ENCODE data around the gene TCF7L2. TPM values are rescaled to one million over a fixed set of nuclear protein-coding genes. Genes with fewer than 3 reads are reported as not detected.

TCF7L2 gene
- total RNA-seq, 1 experiment from 2014 or later, result 45.2 TPM

- Histone ChIP-seq H3K9me3 (ENCODE audit: control insufficient read depth, insufficient read depth, low read depth, low read length) (no peaks in the 10 kb centered on the region), H3K27me3 (ENCODE audit: control insufficient read depth, insufficient read depth, low read length) (no peaks in the 10 kb centered on the region), H3K4me1 (ENCODE audit: control insufficient read depth, insufficient read depth, low read length) (peaks cover 37% of the 10 kb centered on the region), H3K36me3 (ENCODE audit: control insufficient read depth, insufficient read depth, low read length) (no peaks in the 10 kb centered on the region; the same call in 1 of the 2 replicates), H3K27ac (ENCODE audit: low read length) (no peak overlapping the region), H3K4me3 (ENCODE audit: low read depth in 2 of 2, low read length in 2 of 2) (no peak overlapping the region)
- in situ Hi-C loops (cut with HindIII; ENCODE audit: low pct_unique_long_range_greater_than_20kb, low sequenced_read_pairs) (no loop called here), intact Hi-C loops (cut with micrococcal nuclease; ENCODE audit: unreplicated experiment) (no loop called here)
- POLR2A ChIA-PET, result interaction anchor here (0.6 kb wide), 1 partner anchor 18 kb away, joined by 6 read pairs; no protein-coding TSS in a partner anchor
- CTCF ChIA-PET, result no interaction called here
- DNase-seq (ENCODE audit: low read depth, low spot score), result no peak
- BruUV-seq (replicated peaks), result no TSS peak
- no peak for ATAC-seq
- TF ChIP-seq CTCF (IDR thresholded peaks at IDR 0.05) (no peak), POLR2AphosphoS5 (IDR thresholded peaks at IDR 0.05; ENCODE audit: low read depth, low read length) (no peak), REST (IDR thresholded peaks at IDR 0.05; ENCODE audit: insufficient read depth in 1 of 2, low read depth in 2 of 2, low read length in 1 of 2) (no peak), SIN3A (IDR thresholded peaks at IDR 0.05; ENCODE audit: borderline replicate concordance, insufficient read depth, low read depth, low read length) (no peak), TCF7L2 (IDR thresholded peaks at IDR 0.05; ENCODE audit: low read depth, low read length) (no peak)
Measured at GRCh38 chr10:113042868-113043267, 92.8 kb downstream of the TCF7L2 start.

- Histone ChIP-seq H3K27me3 (ENCODE audit: control insufficient read depth, insufficient read depth, low read length) (no peaks in the 10 kb centered on the region), H3K9me3 (ENCODE audit: control insufficient read depth, insufficient read depth, low read depth, low read length) (no peaks in the 10 kb centered on the region), H3K27ac (ENCODE audit: low read length) (peak overlapping the region; percentile 30; the same call in 1 of the 2 replicates), H3K4me1 (ENCODE audit: control insufficient read depth, insufficient read depth, low read length) (peaks cover 49% of the 10 kb centered on the region), H3K4me3 (ENCODE audit: low read depth in 2 of 2, low read length in 2 of 2) (no peak overlapping the region), H3K36me3 (ENCODE audit: control insufficient read depth, insufficient read depth, low read length) (no peaks in the 10 kb centered on the region; the same call in 1 of the 2 replicates)
- no peak for TF ChIP-seq TCF7L2 (IDR thresholded peaks at IDR 0.05; ENCODE audit: low read depth, low read length)
- no peak for TF ChIP-seq POLR2AphosphoS5 (IDR thresholded peaks at IDR 0.05; ENCODE audit: low read depth, low read length)
- TF ChIP-seq REST (IDR thresholded peaks at IDR 0.05; ENCODE audit: insufficient read depth in 1 of 2, low read depth in 2 of 2, low read length in 1 of 2), result no peak
- no peak for TF ChIP-seq SIN3A (IDR thresholded peaks at IDR 0.05; ENCODE audit: borderline replicate concordance, insufficient read depth, low read depth, low read length)
- no peak for TF ChIP-seq CTCF (IDR thresholded peaks at IDR 0.05)
- BruUV-seq (replicated peaks), result no TSS peak
- DNase-seq (ENCODE audit: low read depth, low spot score) (no peak), ATAC-seq (no peak)
- intact Hi-C loops (cut with micrococcal nuclease; ENCODE audit: unreplicated experiment) (no loop called here), in situ Hi-C loops (cut with HindIII; ENCODE audit: low pct_unique_long_range_greater_than_20kb, low sequenced_read_pairs) (no loop called here)
- ChIA-PET CTCF (no interaction called here), POLR2A (interaction anchor here (0.7 kb wide), 2 partner anchors 13 to 210 kb away, joined by 3 to 4 read pairs; no protein-coding TSS in a partner anchor)
Measured at GRCh38 chr10:113044016-113044755, 94.1 kb downstream of the TCF7L2 start.
